Measurements from ENCODE around the gene VAV1.
"Not testable (repeated sequence)": the region's sequence is repeated elsewhere in the genome, so short reads cannot be mapped to it uniquely, and the experiment has no call there.

Gene VAV1

DNA sequence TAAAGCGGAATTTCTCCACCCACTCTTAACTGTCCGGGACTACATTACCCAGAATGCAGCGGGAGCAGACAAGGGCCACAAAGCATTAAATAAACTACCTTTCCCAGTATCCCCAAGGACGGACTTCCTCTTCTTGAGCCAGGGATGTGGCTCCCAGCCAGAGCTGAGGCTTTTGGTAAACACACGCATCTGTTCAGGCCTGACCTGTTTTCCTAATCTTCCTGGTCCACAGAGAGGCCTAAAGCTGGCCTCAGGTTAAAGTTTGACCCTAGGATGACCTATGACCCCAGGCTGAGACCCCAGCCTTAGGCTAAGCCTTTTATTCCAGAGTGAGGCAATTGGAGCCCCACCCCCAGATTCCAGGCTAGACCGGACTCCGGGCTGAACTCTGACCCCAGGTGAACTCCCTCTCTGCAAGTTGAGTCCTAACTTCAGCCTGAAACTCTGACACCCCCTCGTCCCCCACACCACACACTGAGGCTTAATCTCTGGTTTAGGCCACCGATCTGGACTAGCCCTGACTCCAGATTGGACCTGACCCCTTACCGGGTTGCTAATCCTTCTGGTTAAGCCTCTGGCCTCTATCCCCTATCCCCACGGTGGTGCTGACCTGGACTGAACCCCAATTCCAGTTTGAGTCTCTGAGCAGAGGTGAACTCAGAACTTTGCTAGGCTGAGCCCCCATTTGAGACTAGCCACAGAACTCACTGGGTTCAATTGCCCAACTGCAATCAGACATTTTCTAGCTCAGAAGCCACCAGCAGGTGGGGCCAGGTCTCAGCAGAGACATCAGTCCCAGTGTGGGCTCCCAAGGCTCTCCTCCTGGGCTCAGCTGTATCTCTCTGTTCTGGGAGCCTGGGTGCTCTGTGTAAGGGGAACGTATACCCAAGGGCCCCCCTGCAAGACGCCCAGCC is 34.4 kb upstream of the VAV1 start:
- DNase-seq = peak; percentile 87 to 89

DNA sequence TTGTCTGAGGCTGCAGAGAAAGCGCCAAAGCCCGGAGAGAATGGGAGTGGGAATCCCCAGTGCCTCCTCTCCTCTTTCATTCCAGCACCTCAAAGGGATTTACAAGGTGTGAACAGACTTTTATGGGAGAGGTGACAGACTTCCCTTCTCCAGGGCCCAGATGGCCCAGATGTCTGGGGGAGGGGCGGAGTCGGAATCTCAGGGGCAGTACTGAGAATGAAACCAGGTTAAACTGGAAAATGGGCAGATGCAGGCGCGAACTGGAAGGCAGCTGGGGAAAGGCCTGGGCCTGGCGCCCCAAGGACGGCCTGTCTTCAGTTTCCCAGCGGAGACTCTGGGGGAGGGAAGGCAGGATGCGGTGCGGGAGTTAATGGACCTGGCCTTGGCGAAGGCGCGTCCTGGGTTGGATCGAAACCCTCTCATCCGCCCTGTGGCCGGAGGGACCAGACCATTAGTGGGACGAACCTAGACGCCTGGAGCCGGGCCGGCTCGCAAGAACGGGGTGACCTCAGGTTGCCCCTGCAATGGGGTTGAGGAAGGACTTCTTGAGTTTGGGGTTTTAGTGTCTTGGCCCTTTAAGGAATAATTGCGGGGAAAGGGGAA is 33.6 kb upstream of the VAV1 start:
- peak in 1 of 2 experiments; percentile 65 for DNase-seq

DNA sequence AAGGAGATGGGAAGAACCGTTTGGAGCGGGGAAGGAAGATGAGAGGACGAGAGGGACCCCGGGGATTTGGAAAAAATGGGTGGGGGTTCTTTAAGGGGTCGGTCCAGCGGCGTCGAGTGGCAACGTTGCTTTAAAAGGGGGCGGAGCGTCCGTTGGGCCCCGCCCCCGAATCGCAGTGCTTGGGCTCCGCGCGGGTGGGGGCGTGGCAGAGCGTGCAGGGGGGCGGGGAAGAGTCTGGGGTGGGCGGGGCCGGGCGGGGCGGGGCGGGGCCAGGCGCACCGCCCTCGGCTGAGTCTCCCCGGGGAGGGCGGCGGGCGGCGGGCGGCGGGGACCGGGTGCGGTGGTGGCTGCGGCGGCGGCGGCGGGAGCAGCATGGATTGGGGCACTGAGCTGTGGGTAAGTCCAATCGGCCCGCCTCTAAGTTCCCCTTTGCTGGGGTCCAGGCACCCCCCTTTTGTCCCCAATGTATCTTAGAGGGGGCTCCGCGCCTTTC is 33.1 kb upstream of the VAV1 start, which contains the start of gene TRIP10:
Gene TRIP10 (plus strand): TSS at position 291 of the 493 bp plus-strand sequence. CDS start 82 bp downstream, at position 373.
- peak; percentile 89 to 93 for DNase-seq

DNA sequence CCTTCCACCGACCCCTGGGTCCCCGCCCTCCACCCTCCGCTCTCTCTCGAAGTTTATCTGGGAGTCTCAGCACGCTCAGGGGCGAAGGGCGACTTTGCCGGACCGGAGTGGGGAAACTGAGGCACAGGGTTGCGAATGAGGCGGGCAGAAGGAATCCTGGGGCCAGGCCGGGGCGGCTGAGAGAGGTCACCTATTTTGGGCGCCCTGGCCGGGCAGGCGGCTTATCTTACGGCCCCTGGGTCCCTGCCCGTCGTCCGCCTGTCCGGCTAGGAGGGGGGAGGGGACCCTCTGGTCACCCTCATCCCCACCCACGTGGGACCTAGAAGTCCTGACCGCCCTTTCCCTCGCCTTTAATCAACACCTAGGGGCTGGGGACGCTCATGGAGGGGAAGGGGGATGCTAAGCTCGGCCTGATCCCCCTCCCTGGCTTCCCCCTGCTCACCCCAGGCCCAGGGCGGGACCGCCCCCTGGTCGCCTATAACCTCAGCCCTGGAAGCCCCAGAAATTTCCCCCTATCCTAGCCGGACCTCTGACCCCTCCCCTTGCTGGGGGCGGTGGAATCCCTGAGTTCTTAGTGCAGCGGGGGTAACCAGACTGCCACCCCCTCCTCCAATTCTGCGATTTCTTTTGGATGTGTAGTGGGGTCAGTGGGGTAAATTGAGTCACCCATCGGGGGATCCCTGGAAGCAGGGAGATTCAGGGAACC is 32.5 kb upstream of the VAV1 start:
- DNase-seq = peak in 1 of 2 experiments; percentile 50

GRCh38 chr19:6740589-6741343 is 31.7 kb upstream of the VAV1 start:
- peak; percentile 48 for DNase-seq

DNA sequence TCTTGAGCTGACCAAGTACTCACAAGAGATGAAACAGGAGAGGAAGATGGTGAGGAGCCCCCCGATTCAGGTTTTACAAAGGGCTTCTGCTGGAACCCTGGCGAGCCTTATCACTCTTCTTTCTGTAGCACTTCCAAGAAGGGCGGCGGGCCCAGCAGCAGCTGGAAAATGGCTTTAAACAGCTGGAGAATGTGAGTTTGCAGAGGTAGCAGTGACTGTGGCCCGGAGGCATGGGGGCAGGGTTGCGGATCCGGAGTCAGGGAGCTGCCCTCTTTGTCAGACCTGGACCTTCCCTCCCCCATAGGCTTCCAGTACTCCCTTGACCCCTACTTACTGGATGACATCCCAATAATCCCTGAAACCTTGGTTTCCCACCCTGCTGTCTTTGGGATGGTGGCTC is 29.4 kb upstream of the VAV1 start:
- no peak for DNase-seq

GRCh38 chr19:6743714-6744380 is 28.7 kb upstream of the VAV1 start:
- no peak for DNase-seq

DNA sequence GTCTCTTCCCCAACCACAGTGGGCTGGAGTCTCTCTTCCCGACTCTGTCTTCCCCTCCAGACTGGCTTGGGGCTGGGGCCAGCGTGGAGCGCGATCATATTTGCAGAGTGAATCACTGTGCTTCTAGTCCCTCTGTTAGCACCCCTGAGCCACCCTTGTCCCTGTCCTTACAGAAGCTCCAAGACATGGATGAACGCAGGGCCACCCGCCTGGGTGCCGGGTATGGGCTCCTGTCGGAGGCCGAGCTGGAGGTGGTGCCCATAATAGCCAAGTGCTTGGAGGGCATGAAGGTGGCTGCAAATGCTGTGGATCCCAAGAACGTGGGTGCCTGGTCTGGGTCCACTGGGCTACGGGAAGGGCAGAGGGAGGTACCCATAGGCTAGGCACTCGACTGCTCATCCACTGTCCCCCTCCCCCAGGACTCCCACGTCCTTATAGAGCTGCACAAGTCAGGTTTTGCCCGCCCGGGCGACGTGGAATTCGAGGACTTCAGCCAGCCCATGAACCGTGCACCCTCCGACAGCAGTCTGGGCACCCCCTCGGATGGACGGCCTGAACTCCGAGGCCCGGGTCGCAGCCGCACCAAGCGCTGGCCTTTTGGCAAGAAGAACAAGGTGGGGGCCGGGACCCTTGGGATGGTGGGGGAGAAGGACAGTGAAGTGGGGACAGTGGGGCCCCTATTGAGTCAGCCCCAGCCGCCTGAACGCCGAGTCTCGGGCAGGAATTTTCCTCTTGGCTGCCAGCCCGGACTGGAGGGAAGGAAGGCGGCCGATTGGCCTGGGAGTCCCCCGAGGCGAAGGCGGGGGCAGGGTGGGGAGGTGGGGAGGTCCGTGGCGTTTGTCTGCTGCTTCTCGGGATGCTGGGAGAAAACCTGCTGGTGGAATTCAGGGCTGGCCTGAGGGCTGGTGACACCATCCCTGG is 27.9 kb upstream of the VAV1 start:
- DNase-seq = no peak

- DNase-seq = no peak
Observed at GRCh38 chr19:6745965-6746364, 26.5 kb upstream of the VAV1 start.

DNA sequence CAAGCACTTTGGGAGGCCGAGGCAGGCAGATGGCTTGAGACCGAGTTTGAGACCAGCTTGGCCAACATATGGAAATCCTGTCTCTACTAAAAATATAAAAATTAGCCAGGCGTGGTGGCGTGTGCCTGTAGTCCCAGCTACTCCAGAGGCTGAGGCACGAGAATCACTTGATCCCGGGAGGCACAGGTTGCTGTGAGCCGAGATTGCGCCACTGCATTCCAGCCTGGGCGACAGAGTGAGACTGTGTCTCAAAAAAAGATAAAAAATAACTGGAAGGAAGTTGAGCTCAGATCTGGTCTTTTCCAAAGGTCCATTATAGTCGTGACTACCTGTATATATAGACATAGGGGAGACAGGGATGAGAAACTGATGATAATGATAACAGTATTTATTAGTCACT is 24.0 kb upstream of the VAV1 start:
- not testable (repeated sequence) for DNase-seq

- DNase-seq = no peak
Observed at GRCh38 chr19:6750062-6750461, 22.4 kb upstream of the VAV1 start.

DNA sequence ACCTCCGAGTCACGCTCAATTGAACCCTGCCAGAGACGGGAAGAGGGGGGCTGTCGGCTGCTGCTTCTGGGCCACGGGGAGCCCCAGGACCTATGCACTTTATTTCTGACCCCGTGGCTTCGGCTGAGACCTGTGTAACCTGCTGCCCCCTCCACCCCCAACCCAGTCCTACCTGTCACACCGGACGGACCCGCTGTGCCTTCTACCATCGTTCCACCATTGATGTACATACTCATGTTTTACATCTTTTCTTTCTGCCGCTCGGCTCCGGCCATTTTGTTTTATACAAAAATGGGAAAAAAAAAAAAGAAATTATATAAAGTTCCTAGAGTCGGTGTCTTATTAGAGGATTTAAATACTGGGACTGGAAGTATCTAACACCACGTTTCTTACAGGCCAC is 21.3 kb upstream of the VAV1 start:
- no peak for DNase-seq

DNA sequence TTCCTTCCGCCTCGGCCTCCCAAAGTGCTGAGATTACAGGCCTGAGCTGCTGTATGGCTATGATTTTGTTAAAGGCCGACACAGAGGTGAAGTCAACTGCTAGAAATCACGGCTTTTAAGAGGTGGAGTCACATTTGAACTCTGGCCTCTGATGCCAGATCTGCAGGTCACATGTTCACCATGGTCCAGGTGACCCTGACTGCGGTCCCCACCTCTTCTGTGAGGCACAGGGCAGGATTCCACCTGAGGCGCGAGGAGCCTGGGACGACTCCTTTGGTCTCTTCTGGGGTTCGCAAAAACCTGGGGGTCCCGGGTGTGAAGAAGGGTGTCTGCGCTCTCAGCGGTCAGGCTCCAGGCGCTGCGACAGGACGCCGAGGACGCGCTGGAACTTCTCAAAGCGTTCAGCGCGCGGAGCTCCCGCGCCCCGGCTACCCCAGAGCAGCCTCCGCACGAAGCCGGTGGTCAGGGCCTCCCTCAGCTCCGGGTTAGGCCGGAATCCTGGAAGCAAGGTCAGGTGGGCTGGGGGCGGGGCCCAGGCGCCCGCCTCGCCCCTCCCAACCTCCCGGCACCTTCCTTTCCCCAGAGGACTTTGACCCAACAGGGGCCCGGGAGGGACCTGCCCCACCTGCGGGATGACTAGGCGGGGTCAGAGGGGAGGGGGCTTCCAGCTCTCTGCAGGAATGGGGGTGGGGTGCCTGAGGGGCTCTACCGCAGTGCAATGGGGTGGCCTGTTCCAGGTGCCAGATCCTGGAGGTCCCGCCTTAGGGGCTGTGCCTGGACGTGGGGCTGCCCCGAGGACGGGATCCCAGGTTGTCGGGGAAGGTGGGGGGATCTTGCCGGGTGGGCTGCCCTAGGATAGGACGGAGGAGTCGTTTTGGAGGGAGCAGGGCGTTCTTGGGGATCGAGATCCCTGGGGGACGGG is 20.0 kb upstream of the VAV1 start:
- no peak for DNase-seq

DNA sequence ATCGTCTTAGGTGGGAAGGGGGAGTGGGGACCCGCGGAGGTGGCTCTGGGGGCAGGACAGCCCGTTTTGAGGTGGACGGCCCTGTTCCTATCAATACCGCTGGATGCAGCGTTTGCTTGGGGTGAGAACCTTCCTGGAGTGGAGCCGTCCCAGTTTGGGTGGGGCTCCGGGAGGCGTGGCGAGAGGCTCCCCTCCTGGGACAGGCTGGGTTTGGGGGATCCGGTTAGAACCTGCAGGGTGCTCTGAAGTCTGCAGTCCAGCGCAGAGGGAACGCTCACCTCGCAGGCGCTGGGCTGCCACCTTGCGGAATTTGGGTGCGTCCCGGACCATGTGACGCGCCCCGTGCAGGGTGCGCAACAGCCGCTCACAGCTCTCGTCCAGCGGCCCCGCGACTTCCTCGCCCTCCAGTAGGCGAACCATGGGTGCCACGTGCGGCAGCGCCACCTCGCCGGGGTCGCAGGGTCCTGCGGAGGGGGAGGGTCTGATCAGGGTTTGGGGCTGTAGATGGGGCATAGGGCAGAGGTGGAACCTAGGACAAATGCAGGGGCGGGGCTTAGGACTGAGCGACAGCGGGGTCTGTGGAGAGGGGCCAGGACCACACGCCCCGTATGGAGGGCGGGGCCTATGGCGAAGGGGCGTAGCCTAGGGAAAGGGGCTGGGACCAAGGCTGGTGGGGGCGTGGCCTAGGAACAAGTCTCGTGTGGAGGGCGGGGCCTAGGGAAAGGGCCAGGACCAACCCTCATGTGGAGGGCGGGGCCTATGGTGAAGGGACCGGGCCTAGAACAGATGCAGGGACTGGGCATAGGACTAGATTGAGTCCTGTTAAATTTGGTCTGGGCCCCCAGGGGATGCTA is 19.1 kb upstream of the VAV1 start:
- peak; percentile 93 to 94 for DNase-seq

- no peak for DNase-seq
Observed at GRCh38 chr19:6754136-6754535, 18.4 kb upstream of the VAV1 start.

- DNase-seq = no peak
Observed at GRCh38 chr19:6754653-6755463, 17.6 kb upstream of the VAV1 start.

DNA sequence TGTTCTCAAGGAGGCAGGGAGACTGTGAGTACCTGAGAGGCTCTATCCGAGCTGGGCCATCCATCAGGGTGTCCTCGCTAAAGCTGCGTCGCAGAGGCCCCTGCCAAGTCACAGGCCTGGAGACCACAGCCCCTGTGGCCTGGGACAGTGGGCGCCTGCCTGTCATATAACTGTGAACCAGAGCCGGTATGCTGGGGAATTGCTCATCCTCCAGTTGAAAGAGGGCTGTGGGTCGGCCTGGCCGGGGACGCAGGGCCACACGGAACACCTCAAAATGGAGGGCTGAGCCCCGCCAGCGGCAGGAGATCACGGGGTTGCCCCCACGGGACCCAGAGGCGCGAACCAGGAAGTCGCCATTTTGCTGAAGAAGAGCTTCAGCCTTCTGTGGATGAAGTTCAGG is 11.9 kb upstream of the VAV1 start:
- DNase-seq = no peak

Data from activated T-cell treated with anti-CD3 and anti-CD28 coated beads, Interleukin-2, amount 50 U/mL, for 48 hours (primary cell).